Kidney tubule cell (primary cell): ENCODE data around the gene CDC20B.

Experiments
- DNase-seq: peaks from one replicate; pipeline ENCODE4 v3.0.0-alpha.2; 2018; ENCODE audit warnings: low spot score

The CDC20B gene

GRCh38 chr5:55172937-55173686 lies at the start of gene CDC20B:
TSS of gene CDC20B (minus strand) at chr5:55173177. CDS start at chr5:55173000, 177 bp downstream.
- DNase-seq: peak; percentile 78

DNA sequence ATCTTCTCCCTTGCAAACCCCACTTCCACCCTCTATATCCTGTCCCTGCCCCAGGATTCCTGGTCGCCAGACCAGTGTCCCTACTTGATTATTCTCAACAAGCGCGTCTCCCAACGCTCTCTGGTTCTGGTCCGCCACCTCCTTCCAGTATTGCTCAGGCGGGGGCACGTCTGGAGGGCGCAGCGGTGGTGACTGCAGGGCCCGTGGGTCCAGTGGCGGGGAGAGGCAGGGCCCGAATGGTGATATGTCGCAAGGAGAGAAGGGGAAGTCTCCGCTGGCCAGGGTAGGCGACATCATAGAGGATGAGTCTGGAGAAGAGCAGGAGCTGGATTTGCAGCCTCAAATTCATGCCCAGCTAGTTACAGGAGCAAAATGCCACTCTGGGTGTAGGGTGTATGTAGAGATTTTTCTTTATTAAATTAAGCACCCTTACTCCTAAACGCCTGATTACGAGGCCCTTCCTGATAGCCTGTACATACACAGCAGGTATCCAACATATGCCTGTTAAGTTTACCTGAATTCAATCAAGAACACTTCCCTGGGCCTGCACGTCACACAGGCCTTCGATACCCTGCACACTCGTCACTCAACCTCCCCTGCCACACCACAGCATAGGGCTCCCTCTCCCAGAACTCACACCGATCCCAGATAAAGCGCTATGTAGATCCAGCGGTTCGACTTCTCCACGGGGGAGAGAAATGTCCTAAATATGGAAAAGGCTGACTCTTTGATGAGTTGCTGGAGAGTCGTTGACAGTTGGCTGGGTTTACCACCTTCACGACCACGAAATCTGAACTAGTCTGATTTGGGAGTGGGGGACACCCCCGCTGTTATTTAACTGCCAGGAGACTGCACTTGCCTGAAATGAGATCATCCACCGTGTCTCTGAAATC lies 49.4 kb upstream of the CDC20B start:
- DNase-seq: no peak

DNA sequence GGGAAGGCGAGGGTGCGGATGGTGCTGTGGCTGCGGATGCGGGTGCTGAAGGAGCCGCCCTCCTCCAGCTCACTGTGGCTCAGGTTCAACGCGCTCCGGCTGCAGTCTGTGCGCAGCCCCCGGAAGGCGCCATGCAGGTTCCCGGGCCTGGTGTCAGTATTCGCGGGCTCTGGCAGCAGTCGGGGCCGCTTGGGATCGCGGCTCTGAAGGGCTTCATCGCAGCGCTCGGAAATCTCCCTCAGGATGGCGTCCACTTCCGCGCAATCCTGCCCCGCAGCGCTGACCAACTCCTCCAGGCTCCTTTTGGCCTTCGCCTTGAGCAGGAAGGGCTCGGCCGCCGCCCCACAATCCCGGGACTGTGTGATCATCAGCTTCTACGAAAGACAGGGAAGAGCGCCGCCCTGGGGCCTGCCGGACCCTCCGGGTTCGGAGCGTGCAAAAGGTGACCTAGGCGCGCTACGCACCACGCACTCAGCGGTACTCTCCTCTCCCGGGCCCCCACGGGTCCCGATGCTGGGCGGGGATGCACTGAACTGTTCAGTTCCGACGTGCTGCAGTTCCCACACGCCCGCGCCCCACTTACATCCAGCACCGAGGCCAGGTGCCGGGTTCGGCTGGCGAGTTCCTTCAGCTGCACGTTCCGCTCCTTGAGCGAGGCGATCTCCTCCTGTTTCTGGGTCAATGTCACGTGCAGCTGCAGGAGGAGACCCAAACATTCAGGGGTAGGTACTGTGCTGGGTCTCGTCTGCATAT lies 47.6 kb upstream of the CDC20B start:
- peak; percentile 41 for DNase-seq

DNA sequence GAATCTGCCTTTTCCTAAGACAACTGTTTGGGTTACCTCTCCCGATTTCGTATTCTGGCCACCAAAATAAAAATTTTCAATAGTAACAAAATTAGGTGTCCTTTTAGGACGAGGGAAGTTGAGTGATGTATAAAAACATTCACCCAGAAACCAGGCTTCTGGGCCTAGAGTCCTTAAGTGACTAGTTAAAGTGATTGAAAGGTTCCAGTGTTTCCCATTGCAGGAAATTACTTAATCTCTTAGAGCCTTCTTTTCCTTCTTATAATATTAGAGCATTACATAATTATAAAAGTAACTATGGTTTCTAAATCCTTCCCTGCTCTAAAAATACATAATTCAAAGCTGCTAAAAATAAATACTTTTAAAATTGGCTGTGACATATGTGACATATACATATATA lies 46.8 kb upstream of the CDC20B start:
- DNase-seq: no peak

DNA sequence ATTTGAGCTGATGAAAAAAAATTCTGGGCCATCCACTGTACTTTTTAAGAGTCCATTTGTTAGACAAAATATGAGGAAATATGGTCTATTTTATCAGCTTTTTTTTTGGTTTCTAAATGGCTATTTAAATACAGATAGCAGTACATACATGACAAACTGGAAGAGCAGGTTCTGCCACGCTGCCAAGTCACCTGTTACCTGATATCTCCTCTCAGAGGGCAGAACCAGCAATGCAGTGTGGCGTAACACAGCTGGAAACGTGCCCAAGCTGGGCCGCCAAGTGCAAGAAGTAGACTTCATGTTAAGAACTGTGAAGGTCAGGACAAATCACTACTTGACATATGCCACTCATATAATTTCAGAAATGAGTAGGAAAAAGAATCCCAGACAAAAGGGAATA lies 46.0 kb upstream of the CDC20B start:
- peak; percentile 63 for DNase-seq

DNA sequence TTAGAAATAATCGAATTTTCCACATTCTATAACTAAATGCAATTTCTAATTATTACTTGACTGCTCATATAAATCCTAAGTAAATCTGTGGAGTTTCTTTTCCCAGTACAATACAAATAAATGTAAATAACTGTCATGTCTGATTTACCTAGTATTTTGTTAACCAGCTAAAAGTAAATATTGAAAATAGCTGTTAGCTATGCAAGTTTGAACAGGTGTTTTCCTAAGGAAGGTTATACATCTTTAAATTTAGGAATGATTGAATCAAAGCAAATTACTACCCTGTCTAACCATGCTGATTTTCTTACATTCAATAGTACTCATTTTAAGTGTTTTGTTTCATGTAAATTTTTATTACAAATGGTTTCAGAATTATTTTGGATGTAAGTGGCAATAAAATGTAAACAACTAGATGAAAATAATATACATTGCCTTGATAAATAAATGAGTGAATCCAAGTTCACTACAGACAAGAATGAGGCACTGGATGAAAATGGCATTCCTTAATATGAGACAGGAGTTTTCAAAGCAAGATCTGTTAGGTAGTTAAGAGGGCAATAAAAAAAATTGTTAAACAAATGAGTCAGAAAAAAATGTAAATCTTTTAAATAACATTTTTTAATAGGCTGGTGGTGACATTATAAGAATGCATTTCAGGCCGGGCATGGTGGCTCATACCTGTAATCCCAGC lies 38.4 kb upstream of the CDC20B start:
- DNase-seq: no peak

DNA sequence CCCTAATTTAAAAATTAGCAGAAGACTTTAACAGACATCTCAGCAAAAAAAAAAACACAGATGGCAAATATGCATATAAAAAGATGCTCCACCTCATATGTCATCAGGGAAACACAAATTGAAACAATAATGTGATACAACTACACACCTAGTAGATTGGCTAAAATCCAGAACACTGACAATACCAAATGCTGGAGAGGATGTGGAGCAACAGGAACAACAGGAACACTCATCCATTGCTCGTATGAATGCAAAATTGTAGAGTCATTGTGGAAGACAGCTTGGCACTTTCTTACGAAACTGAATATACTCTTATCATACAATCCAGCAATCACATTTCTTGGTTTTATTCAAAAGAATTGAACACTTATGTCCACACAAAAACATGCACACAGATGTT lies 32.0 kb upstream of the CDC20B start:
- DNase-seq: no peak

GRCh38 chr5:55191165-55191564 lies 18.2 kb upstream of the CDC20B start:
- no peak for DNase-seq

- DNase-seq: no peak
These were observed 15.9 kb upstream of the CDC20B start for GRCh38 chr5:55188656-55189540.

- DNase-seq: peak; percentile 33
These were observed 14.4 kb upstream of the CDC20B start for GRCh38 chr5:55187370-55187769.

GRCh38 chr5:55180016-55180415 lies 7.0 kb upstream of the CDC20B start:
- no peak for DNase-seq

GRCh38 chr5:55177078-55177477 lies 4.1 kb upstream of the CDC20B start:
- no peak for DNase-seq

DNA sequence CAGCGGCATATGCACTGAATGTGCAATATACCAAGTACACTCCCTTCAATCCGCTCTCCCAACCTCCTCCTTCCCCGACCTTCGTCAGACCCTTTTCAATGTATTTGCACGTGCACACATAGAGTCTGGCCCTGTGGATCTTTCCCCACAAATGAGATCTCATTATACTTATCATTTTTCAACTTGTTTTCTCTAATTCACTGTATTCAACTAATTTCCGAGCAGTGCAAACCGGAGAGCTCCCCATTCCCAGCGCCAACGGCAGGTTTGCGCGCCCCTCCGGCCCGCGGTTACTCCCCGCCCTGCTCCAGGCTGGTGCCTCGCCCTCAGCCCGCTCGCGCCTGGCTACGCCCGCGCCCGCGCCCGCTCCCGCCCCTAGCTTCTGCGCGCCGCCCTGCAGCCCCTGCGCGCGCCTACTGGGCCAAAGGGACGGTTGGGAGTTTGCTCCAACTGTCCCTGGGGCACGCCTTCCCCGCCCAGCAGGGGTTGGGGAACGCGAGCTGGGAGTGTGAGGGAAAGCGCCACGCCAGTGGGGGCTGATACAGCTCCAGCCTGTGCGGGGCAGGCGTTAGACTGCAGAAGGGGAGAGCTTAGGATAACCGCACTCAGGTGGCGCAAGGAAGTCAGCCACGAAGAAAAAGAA lies 3.3 kb upstream of the CDC20B start:
- peak; percentile 51 for DNase-seq

DNA sequence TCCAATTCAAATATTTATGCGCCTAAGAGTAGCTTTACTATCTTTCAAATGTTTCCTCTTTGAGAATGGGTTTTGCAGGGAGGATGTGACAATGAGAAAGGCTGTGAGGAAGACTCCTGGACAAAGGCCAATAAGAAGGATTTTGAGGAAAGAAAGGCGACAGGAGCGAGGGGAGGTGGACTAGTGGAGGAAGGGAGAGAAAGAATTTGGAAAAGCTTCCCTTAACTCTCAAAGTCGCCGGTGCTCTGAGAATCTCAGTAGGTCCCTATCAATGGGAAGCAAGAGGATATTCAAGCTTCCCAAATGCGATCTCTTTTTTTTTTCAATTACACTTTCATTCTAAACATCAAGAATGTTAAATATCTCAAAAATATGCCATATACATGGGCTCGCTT lies 2.8 kb upstream of the CDC20B start:
- no peak for DNase-seq

DNA sequence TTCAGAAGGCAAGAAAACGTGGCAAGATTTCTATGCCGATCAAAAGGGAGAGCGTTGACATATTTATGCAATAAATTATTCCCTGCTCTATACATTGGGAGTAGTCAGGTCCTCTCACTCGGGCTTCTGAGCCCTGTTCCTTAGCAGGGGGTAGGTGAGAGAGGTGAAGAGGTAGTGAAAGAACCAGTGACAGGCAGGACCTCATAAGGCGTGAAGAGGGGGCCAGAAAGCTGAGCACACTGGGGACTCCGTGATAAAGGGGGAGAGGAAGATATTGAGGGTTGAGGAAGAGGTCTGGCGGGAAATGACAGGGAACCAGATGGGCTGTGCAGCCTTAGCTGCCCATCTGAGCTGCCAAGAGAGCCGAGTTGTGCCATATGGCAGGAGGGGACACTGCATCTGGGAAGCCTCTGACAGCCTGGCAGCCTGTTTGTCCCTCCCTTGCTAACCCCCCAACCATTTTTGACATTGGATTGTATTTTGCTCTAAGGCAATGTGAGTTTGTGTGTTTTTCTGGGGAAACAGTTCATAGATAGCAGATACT lies 782 bp upstream of the CDC20B start:
- DNase-seq: no peak

GRCh38 chr5:55172051-55172899 lies 702 bp downstream of the CDC20B start:
- peak; percentile 85 for DNase-seq

DNA sequence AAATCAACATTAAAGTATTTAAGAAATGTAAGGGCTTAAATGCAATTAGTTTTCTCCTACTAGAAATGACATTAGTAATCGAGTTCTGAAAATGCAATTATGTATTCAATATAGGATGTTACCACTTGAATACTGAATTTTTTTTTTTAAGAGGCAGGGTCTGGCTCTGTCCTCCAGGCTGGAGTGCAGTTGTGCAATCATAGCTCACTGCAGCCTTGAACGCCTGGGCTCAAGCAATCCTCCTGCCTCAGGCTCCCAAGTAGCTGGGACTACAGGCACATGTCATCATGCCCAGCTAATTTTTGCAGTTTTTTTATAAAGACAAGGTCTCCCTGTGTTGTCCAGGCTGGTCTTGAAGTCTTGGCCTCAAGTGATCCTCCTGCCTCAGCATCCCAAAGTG lies 1.5 kb downstream of the CDC20B start:
- DNase-seq: no peak

DNA sequence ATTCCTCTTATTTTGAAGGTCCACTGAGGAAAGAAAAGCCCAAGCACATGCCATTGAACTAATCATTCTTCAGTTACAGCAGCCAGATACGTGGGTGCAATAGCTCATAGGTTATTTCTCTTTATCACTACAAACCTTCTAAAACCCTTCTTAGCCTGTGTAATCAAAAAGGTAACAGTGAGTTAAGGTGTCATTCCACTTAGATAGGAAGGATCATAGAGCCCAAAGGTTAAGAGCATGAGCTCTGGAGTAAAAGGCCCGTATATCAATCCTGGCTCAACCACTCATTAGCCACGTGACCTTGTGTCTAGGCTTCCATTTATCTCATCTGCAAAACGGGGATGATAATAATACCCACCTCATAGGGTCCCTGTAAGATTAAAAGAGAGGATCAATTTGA lies 10.3 kb downstream of the CDC20B start:
- no peak for DNase-seq
